SK-N-DZ (cell line): Measurements from ENCODE around the gene DCDC1.
"Not testable (repeated sequence)": the region's sequence is repeated elsewhere in the genome, so short reads cannot be mapped to it uniquely, and the experiment has no call there.

Experiments
- DNase-seq: peaks from one replicate; pipeline ENCODE4 v3.0.0-alpha.2; 2015; ENCODE audit warnings: low spot score

DCDC1 gene

GRCh38 chr11:31337806-31338205 lies 31.7 kb downstream of the DCDC1 start:
- no peak for DNase-seq

GRCh38 chr11:31328697-31329096 lies 40.8 kb downstream of the DCDC1 start:
- no peak for DNase-seq

- no peak for DNase-seq
Observed at GRCh38 chr11:31327417-31327816, 42.1 kb downstream of the DCDC1 start.

- no peak for DNase-seq
Observed at GRCh38 chr11:31326470-31327148, 42.9 kb downstream of the DCDC1 start.

GRCh38 chr11:31325160-31325559 lies 44.4 kb downstream of the DCDC1 start:
- no peak for DNase-seq

- DNase-seq = no peak
Observed at GRCh38 chr11:31323145-31323544, 46.4 kb downstream of the DCDC1 start.

- DNase-seq = not testable (repeated sequence)
Observed at GRCh38 chr11:31321494-31321893, 48.0 kb downstream of the DCDC1 start.

GRCh38 chr11:31303644-31304180 lies 65.8 kb downstream of the DCDC1 start:
- peak; percentile 32 for DNase-seq

GRCh38 chr11:31301549-31302510 lies 67.7 kb downstream of the DCDC1 start:
- no peak for DNase-seq

- DNase-seq = no peak
Observed at GRCh38 chr11:31295308-31295707, 74.2 kb downstream of the DCDC1 start.

- not testable (repeated sequence) for DNase-seq
Observed at GRCh38 chr11:31273527-31273926, 96.0 kb downstream of the DCDC1 start.

GRCh38 chr11:31267720-31268119 lies 101.8 kb downstream of the DCDC1 start:
- DNase-seq = no peak

GRCh38 chr11:31264834-31265233 lies 104.7 kb downstream of the DCDC1 start:
- no peak for DNase-seq

- DNase-seq = no peak
Observed at GRCh38 chr11:31262761-31263160, 106.8 kb downstream of the DCDC1 start.

GRCh38 chr11:31259797-31260196 lies 109.7 kb downstream of the DCDC1 start:
- DNase-seq = no peak

GRCh38 chr11:31254415-31254814 lies 115.1 kb downstream of the DCDC1 start:
- no peak for DNase-seq

- no peak for DNase-seq
Observed at GRCh38 chr11:31248768-31249167, 120.8 kb downstream of the DCDC1 start.

- DNase-seq = no peak
Observed at GRCh38 chr11:31247321-31247720, 122.2 kb downstream of the DCDC1 start.

- DNase-seq = no peak
Observed at GRCh38 chr11:31246451-31247165, 122.9 kb downstream of the DCDC1 start.

- no peak for DNase-seq
Observed at GRCh38 chr11:31243706-31244105, 125.8 kb downstream of the DCDC1 start.

GRCh38 chr11:31240340-31240904 lies 129.1 kb downstream of the DCDC1 start:
- peak; percentile 74 for DNase-seq
